Measurements from ENCODE around the gene HLA-DPA1.
"Not testable (repeated sequence)": the region's sequence is repeated elsewhere in the genome, so short reads cannot be mapped to it uniquely, and the experiment has no call there.

The HLA-DPA1 gene

DNA sequence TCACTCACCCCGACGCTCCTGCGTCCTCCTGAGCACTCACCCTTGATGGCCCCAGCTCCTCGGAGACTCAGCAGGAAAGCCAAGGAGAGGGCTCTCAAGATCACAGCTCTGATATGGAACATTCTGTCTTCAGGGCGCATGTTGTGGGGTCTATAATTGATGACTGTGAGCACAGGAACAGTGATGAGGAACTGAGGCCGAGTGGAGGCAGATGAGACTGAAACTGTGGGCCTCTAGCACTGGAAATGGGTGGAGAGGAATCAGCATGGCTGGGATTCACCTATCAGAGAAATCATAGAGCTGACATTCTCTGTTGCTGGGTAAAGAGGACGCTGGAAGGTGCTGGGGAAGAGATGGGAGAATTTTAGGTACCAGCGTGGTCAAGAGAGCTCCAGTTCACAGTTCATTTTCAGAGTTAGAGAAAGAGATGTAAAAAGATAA lies at the start of gene HLA-DPA1:
Gene HLA-DPA1, minus strand, starts transcription at position 219 of the 441 bp plus-strand sequence.
- no peak for DNase-seq

DNA sequence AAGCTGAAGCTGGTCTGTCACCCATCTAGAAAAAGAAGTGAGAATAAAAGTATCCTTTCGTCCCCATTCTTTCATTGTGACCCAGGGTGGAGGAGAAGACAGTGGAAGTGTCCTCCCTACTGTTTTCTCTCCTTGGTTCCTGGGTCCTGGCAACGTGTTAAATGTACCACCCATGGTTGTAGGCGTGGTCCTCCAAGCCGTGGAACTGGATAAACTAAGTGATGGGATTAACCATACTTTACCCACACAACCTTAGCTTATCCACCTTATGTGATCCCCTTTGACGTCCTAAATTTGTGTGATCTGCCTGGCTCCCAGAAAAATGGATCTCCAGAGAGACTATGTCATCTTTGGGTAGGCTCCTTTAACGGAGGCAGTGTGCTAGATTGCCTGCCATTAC lies 49.7 kb upstream of the HLA-DPA1 start:
- no peak for DNase-seq

DNA sequence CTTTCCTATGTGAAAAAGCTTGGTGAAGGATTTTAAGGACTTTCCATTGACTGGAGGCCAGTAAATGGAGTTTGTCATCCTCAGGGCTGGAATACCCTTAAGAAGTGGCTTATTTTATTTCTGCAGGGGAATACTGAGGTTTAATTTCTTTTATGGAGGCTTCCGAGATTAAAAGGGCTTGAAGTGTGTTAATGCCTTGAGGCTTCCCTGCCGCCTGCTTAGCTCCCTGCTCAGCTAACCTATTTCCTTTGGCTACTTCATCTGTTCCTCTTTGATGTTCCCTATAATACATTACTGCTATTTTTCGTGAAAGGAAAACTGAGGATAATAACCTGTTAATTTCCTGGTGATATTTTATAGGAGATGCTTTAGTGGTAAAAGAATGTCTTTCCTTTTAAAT lies 46.6 kb upstream of the HLA-DPA1 start:
- DNase-seq: no peak

DNA sequence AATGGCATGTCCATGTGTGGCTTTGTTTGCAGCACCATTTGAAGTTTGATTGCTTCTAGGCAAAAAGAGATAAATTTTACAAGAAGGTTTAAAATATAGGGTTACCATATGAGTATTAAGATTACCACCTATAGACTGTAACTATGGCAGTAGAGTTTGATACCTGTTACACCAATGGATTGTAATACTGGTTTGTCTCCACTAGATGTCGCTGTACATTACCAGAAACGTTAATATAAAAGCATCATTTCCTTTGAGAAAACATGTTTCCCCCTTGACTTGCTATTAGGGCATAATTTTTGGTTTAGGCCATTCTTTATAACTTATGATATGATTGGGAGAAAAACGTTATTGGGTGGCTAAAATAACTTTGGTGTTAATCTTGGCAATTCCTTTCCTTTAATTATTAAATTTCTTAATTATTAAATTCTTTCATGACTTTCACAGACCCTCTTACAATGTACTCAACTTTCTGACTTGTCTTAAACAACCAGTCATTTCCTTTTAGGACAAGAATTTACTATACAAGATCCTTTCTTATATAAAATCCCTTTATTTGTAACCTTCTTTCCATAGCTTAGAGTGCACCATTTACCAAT lies 45.2 kb upstream of the HLA-DPA1 start:
- DNase-seq: peak; percentile 86

DNA sequence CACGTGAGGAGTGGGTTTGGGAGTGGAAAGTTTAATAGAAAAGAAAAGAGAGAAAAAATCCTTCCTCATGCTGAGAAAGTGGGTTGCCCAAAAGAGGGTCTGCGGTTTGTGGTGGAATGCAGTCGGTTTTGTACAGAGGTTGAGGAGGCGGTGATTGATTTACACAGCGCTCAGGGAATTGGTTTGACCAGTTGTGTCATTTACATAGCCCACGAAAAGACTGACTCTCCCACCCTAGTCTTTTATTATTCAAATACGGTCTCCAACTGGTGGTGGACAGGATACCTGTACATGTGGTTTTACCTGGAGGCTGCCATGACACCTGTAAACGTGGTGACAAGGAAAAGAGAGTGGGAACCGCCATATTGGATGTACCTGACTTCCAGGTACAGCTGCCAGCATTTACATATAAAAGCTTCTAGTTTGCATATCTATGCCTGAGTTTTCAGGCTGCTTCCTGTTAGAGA lies 44.4 kb upstream of the HLA-DPA1 start:
- DNase-seq: no peak

DNA sequence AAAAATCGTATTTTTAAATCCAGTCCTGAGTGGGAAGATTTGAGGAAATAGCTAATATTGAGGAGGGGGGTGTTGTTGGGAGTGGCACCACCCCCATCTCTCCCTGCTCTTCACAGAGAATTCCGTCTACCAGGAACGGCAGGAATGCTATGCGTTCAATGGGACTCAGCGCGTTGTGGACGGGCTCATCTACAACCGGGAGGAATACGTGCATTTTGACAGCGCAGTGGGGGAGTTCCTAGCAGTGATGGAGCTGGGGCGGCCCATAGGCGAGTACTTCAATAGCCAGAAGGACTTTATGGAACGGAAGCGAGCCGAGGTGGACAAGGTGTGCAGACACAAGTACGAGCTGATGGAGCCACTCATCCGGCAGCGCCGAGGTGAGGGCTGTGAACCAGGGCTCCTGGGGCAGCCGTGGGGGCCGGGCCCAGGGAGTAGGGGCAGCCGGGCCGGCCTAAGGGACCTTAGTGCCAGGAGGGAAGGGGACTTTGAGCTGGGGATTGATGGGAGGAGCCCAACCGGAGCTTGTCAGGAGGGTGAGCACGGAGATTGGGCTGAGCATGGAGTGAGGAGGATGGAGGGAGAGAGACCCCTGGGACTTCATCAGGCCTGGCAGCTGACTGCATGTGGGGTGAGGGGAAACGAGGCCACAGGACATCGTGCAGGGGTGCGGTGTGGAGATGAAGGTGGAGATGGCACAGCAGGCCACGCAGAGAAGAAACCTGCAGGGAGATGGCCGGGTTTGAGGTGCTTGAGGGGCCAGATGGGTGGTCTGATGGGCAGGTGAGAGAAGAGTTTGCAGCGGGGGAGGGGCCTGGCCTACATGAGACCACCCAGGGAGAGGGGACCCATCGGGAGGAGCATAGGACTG lies 43.6 kb upstream of the HLA-DPA1 start:
- peak; percentile 57 for DNase-seq

DNA sequence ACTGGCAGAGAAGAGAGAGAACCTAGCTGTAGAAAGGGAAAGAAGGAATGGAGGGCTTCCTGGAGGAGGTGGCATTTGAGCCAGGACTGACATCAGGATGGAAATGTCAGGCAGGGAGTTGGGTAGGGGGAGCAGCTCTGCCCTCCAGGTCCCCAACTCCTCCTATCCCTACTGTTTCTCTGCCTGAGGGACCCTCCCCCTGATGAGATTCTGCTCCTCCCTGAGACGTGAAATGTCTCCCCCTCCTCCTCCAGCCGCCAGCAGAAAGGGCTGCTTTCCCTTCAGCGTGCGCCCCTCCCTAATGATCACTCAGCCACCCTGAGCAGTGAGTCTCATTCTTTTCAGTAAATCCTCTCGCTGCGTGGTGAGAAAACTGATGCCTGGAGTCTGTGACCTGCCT lies 43.0 kb upstream of the HLA-DPA1 start:
- peak; percentile 15 for DNase-seq

DNA sequence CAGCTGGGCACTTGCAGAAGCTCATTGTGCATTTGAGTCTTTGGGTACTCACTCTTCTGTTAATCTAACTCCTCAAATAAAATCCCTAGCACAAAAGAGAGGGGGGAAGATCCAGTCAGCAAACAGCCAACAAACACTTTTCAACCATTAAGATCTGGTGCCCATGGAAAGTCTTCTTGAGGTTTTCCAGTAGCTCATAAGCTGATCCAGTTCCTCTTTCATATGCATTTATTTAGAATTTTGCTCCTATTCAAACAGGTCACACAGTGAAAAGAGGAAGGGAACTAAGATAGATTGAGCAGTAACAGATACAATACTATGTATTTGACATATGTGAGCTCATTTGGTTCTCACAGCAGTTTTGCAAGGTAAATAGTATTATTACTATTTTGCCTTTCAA lies 41.0 kb upstream of the HLA-DPA1 start:
- no peak for DNase-seq

DNA sequence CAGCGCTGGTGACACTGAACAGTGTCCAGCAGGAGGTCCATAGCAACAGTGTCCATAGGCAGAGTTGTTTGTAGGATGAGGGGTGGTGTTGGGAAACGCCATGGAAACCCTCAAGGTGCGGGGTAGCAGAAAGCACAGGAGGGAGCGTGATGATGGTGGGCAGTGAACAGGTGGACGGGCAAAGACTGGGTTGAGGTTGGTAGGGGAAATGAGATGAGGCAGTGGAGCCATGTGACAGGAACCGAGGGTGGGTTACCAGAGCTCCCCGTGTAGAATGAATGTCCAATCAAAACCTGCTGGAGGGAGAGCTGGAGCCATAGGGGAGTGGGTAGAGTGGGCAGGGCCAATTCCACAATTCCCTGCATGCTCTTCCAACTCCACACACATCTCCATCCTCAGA lies 40.3 kb upstream of the HLA-DPA1 start:
- no peak for DNase-seq

DNA sequence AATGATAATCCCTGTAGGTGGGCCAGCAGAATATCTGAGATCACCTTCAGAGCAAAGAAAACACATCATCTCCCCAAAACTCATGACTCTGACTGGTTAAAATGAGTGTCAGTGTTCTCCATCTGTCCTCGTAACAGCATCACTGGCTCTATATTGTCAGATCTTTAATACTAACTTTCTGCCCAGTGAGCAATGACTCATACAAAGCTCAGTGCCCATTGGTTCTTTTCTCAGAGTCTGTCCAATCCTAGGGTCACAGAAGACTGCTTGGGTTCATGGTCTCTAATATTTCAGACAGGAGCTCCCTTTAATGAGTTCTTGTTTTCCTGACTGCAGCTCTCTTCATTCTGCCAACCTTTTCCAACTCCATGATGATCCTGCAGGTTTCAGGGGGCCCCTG lies 38.7 kb upstream of the HLA-DPA1 start:
- DNase-seq: peak; percentile 72

DNA sequence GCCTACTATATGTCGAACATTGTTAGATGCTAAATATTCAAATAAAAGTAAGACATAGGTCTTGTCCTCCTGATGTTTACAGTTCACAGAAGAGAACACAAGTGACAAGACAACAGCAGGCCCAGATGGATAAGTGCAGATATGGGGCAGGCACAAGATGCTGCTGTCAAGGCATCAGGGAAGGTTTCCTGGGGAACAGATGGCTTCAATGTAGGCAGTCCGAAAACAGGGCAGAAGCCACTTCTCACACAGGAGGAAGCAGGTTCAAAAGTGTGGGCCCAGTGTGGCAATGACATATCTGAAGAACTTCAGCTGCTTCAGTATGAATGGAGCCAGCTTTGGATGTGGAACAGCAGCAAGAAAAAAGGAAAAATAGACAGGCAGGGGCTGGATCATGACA lies 34.9 kb upstream of the HLA-DPA1 start:
- no peak for DNase-seq

DNA sequence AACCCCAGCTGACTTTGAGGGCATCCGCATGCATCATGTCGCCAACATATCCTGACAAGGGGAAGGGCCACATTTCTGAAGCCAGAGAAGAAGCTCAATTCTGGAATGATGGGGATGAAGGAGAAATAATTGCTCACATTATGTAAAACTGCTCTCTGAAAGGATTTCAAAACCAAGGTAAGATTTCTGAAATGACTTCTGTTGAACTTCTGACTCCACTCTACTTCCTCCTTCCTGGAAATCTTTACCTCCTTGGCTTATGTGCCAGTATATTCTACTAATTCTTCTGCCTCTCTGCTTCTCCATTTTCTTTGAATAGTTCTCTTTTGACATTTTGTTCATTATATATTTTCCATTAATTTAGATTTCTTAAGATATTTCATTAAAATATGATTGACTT lies 34.2 kb upstream of the HLA-DPA1 start:
- DNase-seq: no peak

DNA sequence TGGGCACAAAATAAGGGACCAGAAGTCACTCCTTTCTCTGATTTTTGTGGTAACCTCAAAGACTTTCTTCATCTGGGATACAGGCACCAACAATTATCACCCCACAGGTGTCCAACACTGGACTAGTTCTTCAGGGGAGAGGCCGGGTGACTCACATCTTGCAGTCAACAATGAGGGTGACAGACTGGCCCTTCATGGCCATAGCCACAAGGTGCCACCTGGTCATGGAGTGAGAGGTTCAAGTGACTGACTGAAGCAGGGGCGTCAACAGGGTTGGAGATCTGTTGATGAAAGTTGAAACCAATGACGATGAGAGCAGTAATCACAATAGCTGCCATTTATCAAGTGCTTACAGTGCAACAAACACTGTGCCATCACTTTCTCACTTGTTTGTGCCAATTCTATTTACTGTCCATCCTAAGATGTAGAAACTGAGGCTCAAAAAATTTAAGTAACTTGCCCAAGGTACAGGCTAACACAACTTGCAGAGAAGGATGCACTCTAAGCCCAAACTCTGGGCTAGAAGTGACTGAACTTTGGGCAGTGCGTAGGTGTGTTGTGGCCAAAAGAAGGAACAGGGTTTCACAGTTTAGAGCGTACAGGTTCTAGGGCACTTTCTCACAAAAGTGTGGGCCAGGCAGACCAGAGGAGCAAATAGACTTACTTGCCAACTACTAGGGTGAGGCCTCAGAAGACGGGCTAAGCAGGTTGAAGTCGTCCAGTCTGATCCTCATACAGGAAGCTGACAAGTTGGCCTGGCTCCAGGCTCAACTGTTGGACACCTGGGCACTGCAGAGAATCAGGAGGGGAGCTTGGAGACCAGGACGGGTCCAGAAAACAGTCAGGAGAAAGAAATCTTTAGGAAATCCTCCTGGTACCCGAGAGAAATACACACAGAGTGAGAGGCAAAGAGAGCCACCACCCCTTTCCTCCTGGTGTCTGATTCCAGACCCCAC lies 32.7 kb upstream of the HLA-DPA1 start:
- no peak for DNase-seq

DNA sequence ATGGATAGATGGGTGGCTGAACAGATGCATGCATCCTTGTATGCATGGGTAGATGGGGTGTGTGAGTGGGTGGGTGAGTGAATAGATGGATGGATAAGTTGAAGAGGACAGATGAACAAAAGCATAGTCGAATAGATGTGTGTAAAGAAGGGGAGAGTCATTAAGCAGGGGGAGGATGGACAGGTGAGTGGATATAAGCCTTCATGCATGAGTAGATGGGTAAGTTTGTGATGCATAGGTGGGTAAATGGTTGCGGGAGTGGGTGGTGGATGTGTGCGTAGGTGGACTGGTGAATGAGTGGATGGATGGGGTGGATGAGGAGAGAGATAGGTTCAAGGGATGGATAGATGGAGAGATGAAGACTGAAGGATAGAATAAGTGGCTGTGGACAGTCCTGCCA lies 31.9 kb upstream of the HLA-DPA1 start:
- DNase-seq: no peak

DNA sequence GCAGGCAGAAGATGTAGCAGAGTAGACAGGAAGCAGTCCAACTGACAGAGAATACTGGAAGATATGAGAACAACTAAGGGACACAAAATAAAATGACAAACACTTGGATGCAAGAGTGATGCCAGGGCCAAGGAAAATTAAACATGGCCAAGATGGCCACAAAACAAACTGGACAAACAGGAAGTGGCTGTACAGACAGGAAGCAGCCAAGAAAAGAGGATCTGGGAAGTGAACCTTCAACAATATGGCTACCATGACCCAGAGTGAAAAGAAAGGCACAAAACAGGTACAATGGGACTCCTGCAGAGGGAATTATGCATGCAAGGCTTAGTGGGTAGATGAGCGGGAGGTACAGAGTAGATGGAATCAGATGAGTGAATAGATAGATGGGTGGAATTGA lies 31.4 kb upstream of the HLA-DPA1 start:
- no peak for DNase-seq

DNA sequence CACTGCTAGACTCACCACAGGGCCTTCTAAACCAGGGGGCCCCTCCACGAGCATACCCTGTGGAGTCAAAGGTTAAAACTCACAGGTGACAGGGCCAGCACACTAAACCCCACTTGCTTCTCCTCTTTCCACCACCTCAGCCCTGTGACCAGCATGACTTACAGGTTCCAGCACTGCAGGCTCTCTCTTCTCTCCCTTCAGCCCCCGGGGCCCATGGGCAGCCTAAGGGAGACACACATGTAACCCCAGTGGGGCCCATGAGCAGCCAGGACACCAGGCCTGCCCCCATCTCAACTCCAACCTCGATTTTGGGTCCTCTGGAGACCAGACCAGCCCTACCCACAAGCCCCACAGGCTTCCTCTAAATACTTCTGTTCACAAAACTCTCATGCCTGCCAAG lies 30.3 kb upstream of the HLA-DPA1 start:
- DNase-seq: no peak

DNA sequence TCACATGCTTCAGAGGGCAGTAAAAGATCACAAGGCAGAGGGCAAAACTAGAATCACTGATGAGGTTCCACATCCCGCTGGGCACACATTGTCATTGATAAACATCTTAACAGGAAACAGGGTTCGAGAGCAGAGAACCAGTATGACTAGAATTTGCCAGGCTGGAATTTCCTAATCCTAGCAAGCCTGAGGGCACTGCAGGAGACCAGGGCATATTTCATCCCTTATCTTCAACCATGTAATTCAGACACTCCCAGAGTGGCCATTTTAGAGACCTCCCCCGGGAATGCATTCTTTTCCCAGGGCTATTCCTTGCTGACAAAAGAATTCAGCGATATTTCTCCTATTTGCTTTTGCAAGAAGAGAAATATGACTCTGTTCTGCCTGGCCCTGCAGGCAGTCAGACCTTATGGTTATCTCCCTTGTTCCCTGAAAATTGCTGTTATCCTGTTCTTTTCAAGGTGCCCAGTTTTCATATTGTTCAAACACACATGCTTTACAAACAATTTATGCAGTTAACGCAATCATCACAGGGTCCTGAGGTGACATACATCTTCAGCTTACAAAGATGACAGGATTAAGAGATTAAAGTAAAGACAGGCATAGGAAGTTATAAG lies 27.8 kb upstream of the HLA-DPA1 start:
- not testable (repeated sequence) for DNase-seq

DNA sequence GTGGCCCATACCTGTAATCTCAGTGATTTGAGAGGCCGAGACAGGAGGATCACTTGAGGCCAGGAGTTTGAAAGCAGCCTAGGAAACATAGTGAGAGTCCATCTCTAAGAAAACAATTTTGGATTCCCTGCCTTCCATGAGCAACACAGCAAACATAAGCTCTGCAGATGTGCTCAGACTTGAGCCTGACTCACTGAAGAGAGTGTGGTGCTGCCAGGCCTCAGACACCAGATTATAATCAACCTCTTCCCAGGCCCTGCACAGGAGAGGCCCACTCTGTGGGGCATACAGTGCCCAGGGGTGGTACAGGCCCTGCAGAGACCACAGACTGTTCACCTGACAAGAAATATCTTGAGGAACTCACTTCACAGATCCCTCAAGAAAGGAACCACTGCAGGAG lies 22.2 kb upstream of the HLA-DPA1 start:
- DNase-seq: no peak

DNA sequence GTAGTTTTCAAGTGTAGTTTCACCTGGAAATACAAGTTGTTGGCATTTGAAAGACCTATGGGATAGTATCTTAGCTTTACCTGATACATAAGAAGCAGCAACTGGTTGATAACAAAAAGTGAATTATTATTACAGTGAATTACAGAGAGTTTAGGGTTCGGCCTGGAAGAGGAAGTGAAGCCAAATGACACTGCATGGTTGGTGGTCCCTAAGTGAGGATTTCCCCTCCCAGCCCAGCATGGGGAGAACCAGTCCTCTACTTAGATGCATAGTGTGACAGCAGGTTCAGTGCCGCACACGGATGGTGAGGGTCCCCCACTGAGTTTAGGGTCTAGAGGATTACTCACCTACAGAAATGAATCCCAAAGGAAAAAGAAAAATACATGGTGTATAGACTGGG lies 20.4 kb upstream of the HLA-DPA1 start:
- no peak for DNase-seq

DNA sequence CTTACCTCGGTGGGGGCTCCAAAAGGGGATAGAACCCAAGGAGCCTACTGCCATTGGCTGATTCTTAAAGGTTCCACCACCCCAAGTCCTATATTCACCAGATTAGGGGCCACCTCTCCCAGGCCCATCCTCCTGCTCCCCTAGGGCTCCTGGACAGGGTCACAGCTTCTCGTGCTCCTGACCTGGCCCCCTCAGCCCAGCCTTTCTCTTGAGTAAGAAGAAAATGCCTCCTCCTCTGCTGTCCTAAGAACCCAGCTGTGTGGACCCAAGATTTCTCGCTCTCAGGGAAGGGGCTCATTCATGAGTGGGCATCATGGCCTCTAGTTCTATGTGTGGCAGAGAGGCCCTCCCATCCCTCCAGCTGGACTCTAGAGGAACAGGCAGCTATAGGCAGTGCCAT lies 18.9 kb upstream of the HLA-DPA1 start:
- DNase-seq: no peak

DNA sequence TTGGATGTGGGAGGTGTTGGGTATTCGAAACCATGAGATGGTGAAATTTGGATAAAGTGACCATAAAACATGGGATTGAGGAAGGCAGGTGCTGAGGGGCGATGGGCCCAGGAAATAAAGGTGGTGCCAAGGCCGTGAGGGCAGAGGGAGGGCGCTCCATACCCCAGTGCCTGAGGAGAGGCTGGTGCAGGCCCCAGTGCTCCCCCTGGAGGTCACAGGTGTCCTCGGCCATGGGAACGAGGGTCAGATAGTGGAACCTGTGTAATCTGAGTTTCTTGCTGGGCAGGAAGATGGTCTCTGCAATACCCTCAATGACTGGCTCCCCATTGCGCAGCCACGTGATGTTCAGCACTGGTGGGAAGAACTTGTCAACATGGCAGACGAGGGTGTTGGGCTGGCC lies 18.5 kb upstream of the HLA-DPA1 start:
- no peak for DNase-seq

DNA sequence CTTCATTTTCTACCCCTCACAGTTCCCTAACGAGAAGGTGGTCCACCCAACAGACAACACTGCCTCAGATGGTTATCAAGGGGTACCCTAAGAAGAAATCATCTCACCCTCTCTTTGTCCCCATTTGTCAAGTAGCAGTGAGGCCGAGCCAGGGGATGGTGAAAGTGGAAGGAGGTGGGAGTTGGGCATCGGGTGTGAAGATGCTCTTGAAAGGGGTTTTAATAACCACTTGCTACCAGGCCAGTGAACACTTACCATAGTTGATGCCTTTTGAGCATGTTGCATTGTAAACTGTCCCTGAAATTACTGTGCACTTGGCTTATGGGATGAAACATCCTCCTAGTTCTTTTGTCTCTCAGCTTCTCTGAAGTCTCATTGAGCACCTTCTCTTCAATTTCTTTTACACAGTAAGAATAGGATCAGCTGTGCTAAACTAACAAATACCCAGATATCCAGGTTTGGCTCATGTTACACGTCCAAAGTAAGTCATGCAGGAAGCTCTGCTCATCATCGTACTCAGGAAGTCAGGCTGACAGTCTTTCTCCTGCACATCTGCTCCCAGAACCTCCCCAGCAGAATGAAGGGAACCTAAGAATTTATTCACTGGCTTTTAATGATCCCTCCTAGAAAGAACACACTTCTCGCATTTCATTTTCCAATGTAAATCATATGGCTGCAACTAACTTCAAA lies 15.6 kb upstream of the HLA-DPA1 start:
- DNase-seq: no peak
